Smooth muscle cell (in vitro differentiated cells): ENCODE data around the gene BLM. TPM values are rescaled to one million over a fixed set of nuclear protein-coding genes. Genes with fewer than 3 reads are reported as not detected.
"Not testable (repeated sequence)": the region's sequence is repeated elsewhere in the genome, so short reads cannot be mapped to it uniquely, and the experiment has no call there.

Experiments
- DNase-seq: peaks from one replicate; lab custom pipeline; 2025; ENCODE audit not compliant: unreplicated experiment; lab: John Stamatoyannopoulos, UW
- H2AFZ ChIP-seq: fragments of 200-600 bp; sonication (generic); 2 replicates; pipeline ENCODE4 v1.6.0; 2016; ENCODE audit warnings: antibody characterized with exemption, low read depth, mild to moderate bottlenecking
- H3F3A ChIP-seq: fragments of 200-600 bp; sonication (generic); 2 replicates; pipeline ENCODE4 v1.6.0; 2017; ENCODE audit warnings: antibody characterized with exemption, low read depth
- H3K27ac ChIP-seq: fragments of 200-600 bp; sonication (generic); 2 replicates; pipeline ENCODE4 v1.5.1; 2016; ENCODE audit warnings: low read depth, mild to moderate bottlenecking
- H3K27me3 ChIP-seq: fragments of 200-600 bp; sonication (generic); 2 replicates; pipeline ENCODE4 v1.6.1; 2016; ENCODE audit warnings: low read depth, mild to moderate bottlenecking
- H3K36me3 ChIP-seq: fragments of 200-600 bp; sonication (generic); 2 replicates; pipeline ENCODE4 v1.5.1; 2016; ENCODE audit warnings: low read depth
- H3K4me1 ChIP-seq: fragments of 200-600 bp; sonication (generic); 2 replicates; pipeline ENCODE4 v1.5.1; 2016; ENCODE audit warnings: low read depth
- H3K4me2 ChIP-seq: fragments of 200-600 bp; sonication (generic); 2 replicates; pipeline ENCODE4 v1.6.0; 2016; ENCODE audit warnings: mild to moderate bottlenecking
- H3K4me3 ChIP-seq: fragments of 200-600 bp; sonication (generic); 2 replicates; pipeline ENCODE4 v1.5.1; 2016; ENCODE audit warnings: mild to moderate bottlenecking
- H3K79me2 ChIP-seq: fragments of 200-600 bp; sonication (generic); 2 replicates; pipeline ENCODE4 v1.6.0; 2016; ENCODE audit warnings: low read depth, mild to moderate bottlenecking
- H3K9ac ChIP-seq: fragments of 200-600 bp; sonication (generic); 2 replicates; pipeline ENCODE4 v1.6.0; 2016; ENCODE audit warnings: low read depth
- H3K9me3 ChIP-seq: fragments of 200-600 bp; sonication (generic); replicated peaks from 2 replicates; pipeline ENCODE4 v1.5.1; 2016; ENCODE audit warnings: low read depth
- H4K20me1 ChIP-seq: fragments of 200-600 bp; sonication (generic); 2 replicates; pipeline ENCODE4 v1.6.0; 2016; ENCODE audit warnings: low read depth
- CTCF ChIP-seq: fragments of 200-600 bp; sonication (generic); IDR thresholded peaks from 2 replicates; pipeline ENCODE4 v1.5.1; 2017; ENCODE audit warnings: borderline replicate concordance, mild to moderate bottlenecking, antibody characterized with exemption; ENCODE audit not compliant: insufficient read depth, poor library complexity, severe bottlenecking
- WGBS: methylation state at CpG from one replicate; pipeline ENCODE4 v1.1.7; 2016; ENCODE audit warnings: low lambda C conversion rate; 5-methylcytosine and 5-hydroxymethylcytosine counted together
- polyA plus RNA-seq: library from polyadenylated mRNA; unstranded; fragments of >200 nt; fragmentation: Nextera tagmentation; extraction: Ambion mirVana; gene quantifications from 2 replicates; pipeline ENCODE4 v1.2.1, GENCODE V29; 2016
- total RNA-seq: library from RNA; depleted of rRNA; stranded (reverse); fragments of >200 nt; gene quantifications from 2 replicates; pipeline ENCODE4 v1.2.3, GENCODE V29; 2014

The BLM gene
- total and polyA plus RNA-seq, 2 experiments from 2014 or later, result 3.1 to 4.9 TPM

- no peaks in the 10 kb centered on the region for H3K36me3 ChIP-seq
- DNase-seq, result no peak
- no peak overlapping the region for H3K27ac ChIP-seq
- no peak for TF ChIP-seq CTCF
- H3K27me3 ChIP-seq, result no peaks in the 10 kb centered on the region
- WGBS, result 89% methylated on average over 11 of the region's 11 CpGs
- H3K4me2 ChIP-seq, result no peak overlapping the region
- no peaks in the 10 kb centered on the region for H4K20me1 ChIP-seq
- no peaks in the 10 kb centered on the region for H3K9me3 ChIP-seq
- peaks cover 7% of the 10 kb centered on the region for H3F3A ChIP-seq
- H3K9ac ChIP-seq, result no peak overlapping the region
- no peak overlapping the region for H3K4me3 ChIP-seq
- H3K4me1 ChIP-seq, result no peaks in the 10 kb centered on the region
- no peak overlapping the region for H2AFZ ChIP-seq
- no peaks in the 10 kb centered on the region for H3K79me2 ChIP-seq
These were observed 31.3 kb upstream of the BLM start for GRCh38 chr15:90685591-90686434.

- no peak for DNase-seq
- Histone ChIP-seq H3K9me3 (no peaks in the 10 kb centered on the region), H3K9ac (no peak overlapping the region), H3K4me1 (no peaks in the 10 kb centered on the region), H3K27me3 (no peaks in the 10 kb centered on the region), H3K4me2 (no peak overlapping the region), H3K27ac (no peak overlapping the region), H3K36me3 (no peaks in the 10 kb centered on the region), H3K79me2 (no peaks in the 10 kb centered on the region), H3K4me3 (no peak overlapping the region), H3F3A (no peaks in the 10 kb centered on the region), H2AFZ (no peak overlapping the region), H4K20me1 (no peaks in the 10 kb centered on the region)
- TF ChIP-seq CTCF, result no peak
- 95% methylated on average over 3 of the region's 3 CpGs for WGBS
These were observed 30.5 kb upstream of the BLM start for GRCh38 chr15:90686435-90687218.

GRCh38 chr15:90689326-90689961, 27.7 kb upstream of the BLM start:
- not testable (repeated sequence) for H3K4me2 ChIP-seq, H3K27me3 ChIP-seq, H3K36me3 ChIP-seq, H3K4me3 ChIP-seq, H3K9ac ChIP-seq, DNase-seq, H3K9me3 ChIP-seq, H4K20me1 ChIP-seq, H3K79me2 ChIP-seq, H3K27ac ChIP-seq, H3K4me1 ChIP-seq, H3F3A ChIP-seq, H2AFZ ChIP-seq
- 93% methylated on average over 6 of the region's 6 CpGs for WGBS

- Histone ChIP-seq H3K36me3 (no peaks in the 10 kb centered on the region), H3K4me1 (no peaks in the 10 kb centered on the region), H3F3A (no peaks in the 10 kb centered on the region), H3K4me3 (no peak overlapping the region), H3K9me3 (no peaks in the 10 kb centered on the region), H3K27me3 (no peaks in the 10 kb centered on the region), H4K20me1 (no peaks in the 10 kb centered on the region), H3K4me2 (no peak overlapping the region), H3K79me2 (no peaks in the 10 kb centered on the region), H3K27ac (no peak overlapping the region), H2AFZ (no peak overlapping the region), H3K9ac (no peak overlapping the region)
- no peak for TF ChIP-seq CTCF
- DNase-seq, result no peak
- WGBS, result 88% methylated on average over 2 of the region's 2 CpGs
These were observed 26.6 kb upstream of the BLM start for GRCh38 chr15:90690585-90690984.
